Measurements from ENCODE around the gene RFNG. TPM values are rescaled to one million over a fixed set of nuclear protein-coding genes. Genes with fewer than 3 reads are reported as not detected.
"Not testable (repeated sequence)": the region's sequence is repeated elsewhere in the genome, so short reads cannot be mapped to it uniquely, and the experiment has no call there.

RFNG gene
- total RNA-seq, 2 experiments from 2014 or later: 16.9 to 17.5 TPM

DNA sequence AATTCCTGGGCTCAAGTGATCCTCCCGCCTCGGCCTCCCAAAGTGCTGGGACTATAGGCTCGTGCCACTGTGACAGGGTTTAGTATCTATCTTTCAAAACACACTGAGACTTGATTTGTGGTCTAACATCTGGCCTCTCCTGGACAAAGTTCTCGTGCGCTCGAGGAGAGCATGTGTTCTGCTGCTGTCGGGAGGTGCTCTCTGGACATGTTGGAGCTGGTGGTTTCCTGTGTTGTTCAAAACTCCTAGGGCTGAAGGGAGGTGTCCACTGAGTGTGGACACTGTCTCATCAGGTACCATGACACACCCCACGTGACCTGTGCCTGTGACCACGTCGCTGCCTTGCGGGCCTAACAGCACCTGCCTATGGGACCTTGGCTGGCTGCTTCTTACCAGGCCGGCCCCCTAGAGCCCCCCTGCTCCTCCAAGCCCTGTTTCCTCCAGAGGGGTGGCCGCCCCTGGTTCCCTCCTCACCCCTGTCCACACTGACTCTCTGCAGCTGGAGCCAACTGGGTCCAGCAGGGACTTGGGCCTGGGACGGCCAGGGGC, 5.6 kb downstream of the RFNG start:
- H3K9me3 Mint-ChIP-seq (ENCODE audit: low read depth): no peaks in the 10 kb centered on the region
- CTCF ChIA-PET: no interaction called here
- POLR2A ChIA-PET: no interaction called here
- no peak overlapping the region for H3K4me3 Mint-ChIP-seq
- H3K4me1 Mint-ChIP-seq: peaks cover 8% of the 10 kb centered on the region
- no peak for ATAC-seq
- no peak for DNase-seq
- H3K36me3 Mint-ChIP-seq (ENCODE audit: low read depth): peaks cover 6% of the 10 kb centered on the region
- no peaks in the 10 kb centered on the region for H3K27me3 Mint-ChIP-seq
- no peak overlapping the region for H3K27ac Mint-ChIP-seq
- intact Hi-C loops (cut with DNase I, micrococcal nuclease): no loop called here

DNA sequence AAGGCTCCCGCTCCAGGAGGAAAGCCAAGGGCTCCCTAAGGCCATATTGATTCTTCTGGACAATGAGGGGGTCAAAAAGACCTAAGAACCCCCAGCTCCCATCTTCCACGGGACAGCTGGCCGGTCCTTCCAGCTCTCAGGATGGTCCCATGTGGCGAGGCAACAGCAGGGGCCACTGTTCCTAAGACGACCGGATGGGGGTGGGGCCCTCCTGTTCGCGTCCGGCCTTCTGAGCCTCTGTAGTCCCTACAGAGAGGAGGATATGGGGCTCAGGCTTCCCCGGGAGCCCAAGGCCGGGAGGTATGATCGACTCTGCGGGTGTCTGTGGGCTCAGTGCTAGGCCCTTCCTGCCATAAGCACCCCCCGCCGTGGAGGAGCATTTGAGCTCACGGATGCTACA, 8.1 kb downstream of the RFNG start:
- Mint-ChIP-seq H3K27ac (no peak overlapping the region), H3K36me3 (ENCODE audit: low read depth) (peaks cover 6% of the 10 kb centered on the region), H3K4me1 (peaks cover 8% of the 10 kb centered on the region), H3K9me3 (ENCODE audit: low read depth) (no peaks in the 10 kb centered on the region), H3K4me3 (no peak overlapping the region), H3K27me3 (no peaks in the 10 kb centered on the region)
- DNase-seq (no peak), ATAC-seq (no peak)
- ChIA-PET POLR2A (no interaction called here), CTCF (no interaction called here)
- intact Hi-C loops (cut with DNase I, micrococcal nuclease): no loop called here

- CTCF ChIA-PET: no interaction called here
Measured at GRCh38 chr17:82042649-82043048, 9.0 kb downstream of the RFNG start.

GRCh38 chr17:82041144-82041814, 10.3 kb downstream of the RFNG start:
- CTCF ChIA-PET: interaction anchor here (0.9 to 1.8 kb wide), 3 partner anchors 11 to 101 kb away, joined by 3 to 9 read pairs (median 3); no protein-coding TSS in a partner anchor
- Mint-ChIP-seq H3K4me1 (peaks cover 12% of the 10 kb centered on the region), H3K27me3 (no peaks in the 10 kb centered on the region), H3K4me3 (no peak overlapping the region), H3K9me3 (ENCODE audit: low read depth) (no peaks in the 10 kb centered on the region), H3K27ac (peak overlapping the region; percentile 15), H3K36me3 (ENCODE audit: low read depth) (no peaks in the 10 kb centered on the region)
- DNase-seq (no peak), ATAC-seq (no peak)
- POLR2A ChIA-PET: no interaction called here
- intact Hi-C loops (cut with DNase I, micrococcal nuclease): no loop called here

More at GRCh38 chr17:82042649-82043048, 9.0 kb downstream of the RFNG start:
- H3K36me3 Mint-ChIP-seq (ENCODE audit: low read depth): peaks cover 4% of the 10 kb centered on the region
- DNase-seq: no peak
- H3K4me1 Mint-ChIP-seq: peaks cover 12% of the 10 kb centered on the region
- no peaks in the 10 kb centered on the region for H3K9me3 Mint-ChIP-seq (ENCODE audit: low read depth)
- H3K4me3 Mint-ChIP-seq: no peak overlapping the region
- no peaks in the 10 kb centered on the region for H3K27me3 Mint-ChIP-seq
- intact Hi-C loops (cut with DNase I, micrococcal nuclease): no loop called here
- ATAC-seq: no peak
- POLR2A ChIA-PET: interaction anchor here (0.5 kb wide), 1 partner anchor 78 kb away, joined by 5 read pairs; no protein-coding TSS in a partner anchor
- no peak overlapping the region for H3K27ac Mint-ChIP-seq

DNA sequence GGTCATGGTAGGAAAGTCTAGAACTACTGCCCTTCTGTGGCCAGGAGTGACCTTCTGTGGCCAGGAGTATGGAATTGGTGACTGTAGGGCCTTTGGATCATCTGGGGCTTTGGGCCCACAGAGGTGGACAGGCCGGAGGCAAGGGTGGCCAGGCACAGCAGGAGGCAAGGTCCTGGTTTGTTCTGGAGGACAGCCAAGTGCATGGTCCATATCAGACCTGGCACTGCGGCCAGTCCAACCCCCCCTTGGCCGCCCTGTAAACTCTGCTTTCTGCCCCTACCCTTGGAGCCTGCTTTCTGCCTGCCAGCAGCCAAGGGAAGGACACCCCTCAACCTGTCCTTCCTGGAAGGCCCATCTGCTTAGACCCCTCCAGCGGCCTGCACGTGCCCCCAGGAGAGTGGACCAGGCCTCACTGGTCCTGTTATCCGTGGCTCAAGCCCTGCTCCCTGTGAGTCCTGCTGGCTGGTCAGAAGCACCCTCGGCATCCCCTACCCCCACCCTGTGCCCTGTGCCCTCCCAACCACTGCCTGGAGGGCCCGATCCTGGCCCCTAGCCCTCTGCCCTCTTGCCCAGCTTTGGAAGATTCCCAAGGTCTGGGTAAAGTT, 11.8 kb downstream of the RFNG start:
- ChIA-PET POLR2A (no interaction called here), CTCF (interaction anchor here (1.3 to 1.8 kb wide), 2 partner anchors 9 to 80 kb away, joined by 3 to 9 read pairs; no protein-coding TSS in a partner anchor)
- Mint-ChIP-seq H3K27ac (no peak overlapping the region), H3K9me3 (ENCODE audit: low read depth) (no peaks in the 10 kb centered on the region), H3K4me1 (peaks cover 23% of the 10 kb centered on the region), H3K4me3 (no peak overlapping the region), H3K36me3 (ENCODE audit: low read depth) (peaks cover 7% of the 10 kb centered on the region), H3K27me3 (no peaks in the 10 kb centered on the region)
- DNase-seq (no peak), ATAC-seq (no peak)
- intact Hi-C loops (cut with DNase I, micrococcal nuclease): loop anchor here in 1 of 2 experiments (10.0 kb wide), 1 partner anchor 285 kb away; no protein-coding TSS in a partner anchor

- intact Hi-C loops (cut with DNase I, micrococcal nuclease): loop anchor here in 1 of 2 experiments (10.0 kb wide), 1 partner anchor 286 kb away; no protein-coding TSS in a partner anchor
Measured at GRCh38 chr17:82038796-82039409, 12.7 kb downstream of the RFNG start.

GRCh38 chr17:82037889-82038195, 13.8 kb downstream of the RFNG start:
- CTCF ChIA-PET: interaction anchor here (0.6 to 1.2 kb wide), 17 partner anchors 10 to 168 kb away, joined by 3 to 16 read pairs (median 4); partner anchors contain the start of genes CENPX, DUS1L, FASN and LRRC45
- Mint-ChIP-seq H3K9me3 (ENCODE audit: low read depth) (no peaks in the 10 kb centered on the region), H3K4me3 (peak overlapping the region; percentile 82), H3K27me3 (no peaks in the 10 kb centered on the region), H3K27ac (peak overlapping the region; percentile 44), H3K4me1 (peaks cover 23% of the 10 kb centered on the region), H3K36me3 (ENCODE audit: low read depth) (peaks cover 7% of the 10 kb centered on the region)
- intact Hi-C loops (cut with DNase I, micrococcal nuclease): loop anchor here (1.0 to 10.0 kb wide), 15 partner anchors 13 to 413 kb away; partner anchors contain the start of genes LRRC45 (in 2 of the 2), ASPSCR1 (in 1 of the 2), CENPX (in 1 of the 2) and CYBC1 (in 1 of the 2)
- DNase-seq (no peak), ATAC-seq (no peak)
- POLR2A ChIA-PET: interaction anchor here (0.7 to 1.1 kb wide), 5 partner anchors 15 to 168 kb away, joined by 3 to 11 read pairs (median 3); partner anchors contain the start of genes CENPX, FASN and LRRC45

More at GRCh38 chr17:82038796-82039409, 12.7 kb downstream of the RFNG start:
- ATAC-seq; H3K36me3 Mint-ChIP-seq (ENCODE audit: low read depth); H3K27ac Mint-ChIP-seq; H3K27me3 Mint-ChIP-seq; POLR2A ChIA-PET; H3K4me3 Mint-ChIP-seq; DNase-seq; H3K9me3 Mint-ChIP-seq (ENCODE audit: low read depth): not testable (repeated sequence)
- CTCF ChIA-PET: interaction anchor here (0.6 kb wide), 1 partner anchor 21 kb away, joined by 3 read pairs; no protein-coding TSS in a partner anchor
- H3K4me1 Mint-ChIP-seq: peaks cover 23% of the 10 kb centered on the region

DNA sequence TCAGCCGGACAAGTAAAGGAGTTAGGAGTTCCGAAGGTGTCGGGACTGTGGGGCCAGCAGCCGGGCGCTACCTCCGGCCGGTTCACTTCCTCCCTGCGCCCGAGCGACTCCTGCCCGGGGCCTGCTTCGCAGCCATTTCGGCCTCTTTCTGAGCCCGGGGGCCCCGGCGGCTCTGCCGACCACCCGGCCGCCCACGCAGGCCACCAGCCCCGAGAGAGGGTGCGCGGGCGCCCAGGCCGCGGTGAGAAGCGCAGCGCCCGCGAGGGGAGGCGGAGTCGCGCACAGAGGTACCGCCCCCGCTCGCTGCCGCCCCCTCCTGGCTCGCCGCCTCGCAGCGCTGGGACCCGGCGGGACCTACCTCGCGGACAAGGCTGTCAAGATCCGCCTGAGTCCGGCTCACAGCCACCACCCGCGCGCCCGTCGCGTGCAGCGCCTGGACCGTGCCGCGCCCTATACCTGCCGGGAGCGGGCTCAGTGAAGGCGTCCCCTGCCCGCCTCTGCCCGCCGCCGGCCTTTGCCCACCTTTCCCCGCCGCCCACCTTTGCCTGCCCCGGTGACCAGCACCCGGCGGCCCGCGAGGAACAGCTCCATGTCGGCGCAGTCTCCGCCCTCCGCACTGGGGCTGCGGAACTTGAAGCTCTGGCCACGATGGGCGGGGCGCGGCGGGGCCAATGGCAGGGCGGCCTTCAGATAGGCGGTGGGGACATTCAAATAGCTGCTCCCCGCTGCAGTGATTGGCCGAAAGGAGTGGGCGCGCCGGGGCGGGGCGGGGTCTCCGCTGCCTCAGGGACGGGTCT, 14.3 kb downstream of the RFNG start, which contains the start of gene DCXR:
DCXR (minus strand) TSS at position 606 of the 797 bp plus-strand sequence; CDS start at position 591, 15 bp downstream.
- CTCF ChIA-PET: interaction anchor here (0.6 to 1.2 kb wide), 17 partner anchors 9 to 169 kb away, joined by 3 to 16 read pairs (median 4); partner anchors contain the start of genes CENPX, DUS1L, FASN and LRRC45
- Mint-ChIP-seq H3K4me3 (peak within 1 kb of the TSS; percentile 82), H3K36me3 (ENCODE audit: low read depth) (peaks cover 7% of the 10 kb centered on the region), H3K9me3 (ENCODE audit: low read depth) (no peaks in the 10 kb centered on the region), H3K4me1 (peaks cover 23% of the 10 kb centered on the region), H3K27ac (peak within 1 kb of the TSS; percentile 80), H3K27me3 (no peaks in the 10 kb centered on the region)
- ATAC-seq: peak; percentile 97
- peak; percentile 97 for DNase-seq
- intact Hi-C loops (cut with DNase I, micrococcal nuclease): loop anchor here (1.0 to 10.0 kb wide), 15 partner anchors 14 to 414 kb away; partner anchors contain the start of genes LRRC45 (in 2 of the 2), ASPSCR1 (in 1 of the 2), CENPX (in 1 of the 2) and CYBC1 (in 1 of the 2)
- POLR2A ChIA-PET: interaction anchor here (0.6 to 1.1 kb wide), 7 partner anchors 15 to 333 kb away, joined by 3 to 11 read pairs (median 3); partner anchors contain the start of genes CENPX, FASN and LRRC45

- ATAC-seq: no peak
- CTCF ChIA-PET: interaction anchor here (0.9 to 1.2 kb wide), 2 partner anchors 69 to 77 kb away, joined by 3 read pairs; no protein-coding TSS in a partner anchor
Measured at GRCh38 chr17:82036634-82037091, 14.9 kb downstream of the RFNG start.

More at GRCh38 chr17:82036634-82037091, 14.9 kb downstream of the RFNG start:
- DNase-seq: no peak
- POLR2A ChIA-PET: interaction anchor here (0.6 kb wide), 1 partner anchor 332 kb away, joined by 3 read pairs; no protein-coding TSS in a partner anchor
- peaks cover 7% of the 10 kb centered on the region for H3K36me3 Mint-ChIP-seq (ENCODE audit: low read depth)
- peaks cover 23% of the 10 kb centered on the region for H3K4me1 Mint-ChIP-seq
- intact Hi-C loops (cut with DNase I, micrococcal nuclease): loop anchor here (1.0 to 10.0 kb wide), 15 partner anchors 13 to 414 kb away; partner anchors contain the start of genes LRRC45 (in 2 of the 2), ASPSCR1 (in 1 of the 2), CENPX (in 1 of the 2) and CYBC1 (in 1 of the 2)
- no peaks in the 10 kb centered on the region for H3K27me3 Mint-ChIP-seq
- no peaks in the 10 kb centered on the region for H3K9me3 Mint-ChIP-seq (ENCODE audit: low read depth)
- H3K4me3 Mint-ChIP-seq: peak overlapping the region; percentile 82
- H3K27ac Mint-ChIP-seq: peak overlapping the region; percentile 65
